RWPE2 (cell line): ENCODE results near the gene CARD10.
A peak's percentile ranks its signal among the peaks of the same experiment; 100 is the strongest.
"Not testable (repeated sequence)": the region's sequence is repeated elsewhere in the genome, so short reads cannot be mapped to it uniquely, and the experiment has no call there.

Experiments
- ATAC-seq: fragments of 200-7000 bp; cut with Tn5 transposase; 3 replicates; pipeline ENCODE4 v1.9.1; 2021; ENCODE audit warnings: low read depth
- DNase-seq: peaks from one replicate; pipeline ENCODE4 v3.0.0-alpha.2; 2020; ENCODE audit warnings: low spot score
- H3K27ac ChIP-seq: fragments of 450-650 bp; 2 replicates; pipeline ENCODE4 v1.5.1; 2017; ENCODE audit warnings: mild to moderate bottlenecking; ENCODE audit not compliant: poor library complexity, severe bottlenecking
- H3K27me3 ChIP-seq: fragments of 250-450 bp; sonication (Bioruptor Pico); 2 replicates; pipeline ENCODE4 v1.5.1; 2021; ENCODE audit warnings: mild to moderate bottlenecking, moderate library complexity; ENCODE audit not compliant: insufficient read depth, poor library complexity, severe bottlenecking
- H3K36me3 ChIP-seq: fragments of 250-450 bp; sonication (Bioruptor Pico); 2 replicates; pipeline ENCODE4 v1.5.1; 2020; ENCODE audit warnings: low read depth, mild to moderate bottlenecking, moderate library complexity
- H3K4me1 ChIP-seq: fragments of 250-450 bp; sonication (Bioruptor Pico); 2 replicates; pipeline ENCODE4 v1.5.1; 2021; ENCODE audit warnings: mild to moderate bottlenecking, moderate library complexity; ENCODE audit not compliant: insufficient read depth, poor library complexity, severe bottlenecking
- H3K4me3 ChIP-seq: fragments of 250-450 bp; sonication (Bioruptor Pico); 2 replicates; pipeline ENCODE4 v1.5.1; 2021; ENCODE audit warnings: mild to moderate bottlenecking, moderate library complexity; ENCODE audit not compliant: severe bottlenecking
- H3K9me3 ChIP-seq: fragments of 250-450 bp; sonication (Bioruptor Pico); 2 replicates; pipeline ENCODE4 v1.5.1; 2021; ENCODE audit warnings: mild to moderate bottlenecking, moderate library complexity; ENCODE audit not compliant: severe bottlenecking
- TF ChIP-seq, protein P1 (sequence below): fragments of 450-650 bp; IDR thresholded peaks from one replicate; pipeline ENCODE4 v1.5.1; 2017; ENCODE audit warnings: mild to moderate bottlenecking, moderate library complexity; ENCODE audit not compliant: poor library complexity, severe bottlenecking

CARD10 gene

GRCh38 chr22:37469416-37470086 lies 49.7 kb downstream of the CARD10 start:
- H3K27me3 ChIP-seq: no peaks in the 10 kb centered on the region

DNA sequence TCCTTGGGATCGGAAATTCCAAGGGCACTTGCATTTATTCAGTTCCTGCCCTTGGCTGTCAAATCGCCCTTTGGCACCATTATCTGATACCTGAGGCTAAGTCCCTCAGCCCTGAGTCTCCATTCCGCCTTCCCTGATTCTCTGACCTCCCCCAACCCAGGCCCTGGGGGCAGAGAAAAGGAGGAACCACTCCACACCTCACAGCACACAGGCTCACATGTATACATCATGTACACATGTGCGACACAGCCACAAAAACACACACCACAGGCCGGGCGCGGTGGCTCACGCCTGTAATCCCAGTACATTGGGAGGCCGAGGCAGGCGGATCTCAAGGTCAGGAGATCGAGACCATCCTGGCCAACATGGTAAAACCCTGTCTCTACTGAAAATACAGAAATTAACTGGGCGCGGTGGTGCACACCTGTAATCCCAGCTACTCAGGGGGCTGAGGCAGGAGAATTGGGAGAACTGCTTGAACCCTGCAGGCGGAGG lies 51.0 kb downstream of the CARD10 start:
- H3K9me3 ChIP-seq, DNase-seq, H3K27ac ChIP-seq, H3K4me1 ChIP-seq, H3K27me3 ChIP-seq, ATAC-seq, H3K4me3 ChIP-seq, H3K36me3 ChIP-seq: not testable (repeated sequence)

More at GRCh38 chr22:37469416-37470086, 49.7 kb downstream of the CARD10 start:
- DNase-seq: no peak
- no peak for ATAC-seq
- Histone ChIP-seq H3K4me1 (no peaks in the 10 kb centered on the region), H3K9me3 (no peaks in the 10 kb centered on the region), H3K36me3 (no peaks in the 10 kb centered on the region), H3K4me3 (no peak overlapping the region), H3K27ac (no peak overlapping the region)
- TF ChIP-seq, protein P1, sequence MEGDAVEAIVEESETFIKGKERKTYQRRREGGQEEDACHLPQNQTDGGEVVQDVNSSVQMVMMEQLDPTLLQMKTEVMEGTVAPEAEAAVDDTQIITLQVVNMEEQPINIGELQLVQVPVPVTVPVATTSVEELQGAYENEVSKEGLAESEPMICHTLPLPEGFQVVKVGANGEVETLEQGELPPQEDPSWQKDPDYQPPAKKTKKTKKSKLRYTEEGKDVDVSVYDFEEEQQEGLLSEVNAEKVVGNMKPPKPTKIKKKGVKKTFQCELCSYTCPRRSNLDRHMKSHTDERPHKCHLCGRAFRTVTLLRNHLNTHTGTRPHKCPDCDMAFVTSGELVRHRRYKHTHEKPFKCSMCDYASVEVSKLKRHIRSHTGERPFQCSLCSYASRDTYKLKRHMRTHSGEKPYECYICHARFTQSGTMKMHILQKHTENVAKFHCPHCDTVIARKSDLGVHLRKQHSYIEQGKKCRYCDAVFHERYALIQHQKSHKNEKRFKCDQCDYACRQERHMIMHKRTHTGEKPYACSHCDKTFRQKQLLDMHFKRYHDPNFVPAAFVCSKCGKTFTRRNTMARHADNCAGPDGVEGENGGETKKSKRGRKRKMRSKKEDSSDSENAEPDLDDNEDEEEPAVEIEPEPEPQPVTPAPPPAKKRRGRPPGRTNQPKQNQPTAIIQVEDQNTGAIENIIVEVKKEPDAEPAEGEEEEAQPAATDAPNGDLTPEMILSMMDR: no peak

DNA sequence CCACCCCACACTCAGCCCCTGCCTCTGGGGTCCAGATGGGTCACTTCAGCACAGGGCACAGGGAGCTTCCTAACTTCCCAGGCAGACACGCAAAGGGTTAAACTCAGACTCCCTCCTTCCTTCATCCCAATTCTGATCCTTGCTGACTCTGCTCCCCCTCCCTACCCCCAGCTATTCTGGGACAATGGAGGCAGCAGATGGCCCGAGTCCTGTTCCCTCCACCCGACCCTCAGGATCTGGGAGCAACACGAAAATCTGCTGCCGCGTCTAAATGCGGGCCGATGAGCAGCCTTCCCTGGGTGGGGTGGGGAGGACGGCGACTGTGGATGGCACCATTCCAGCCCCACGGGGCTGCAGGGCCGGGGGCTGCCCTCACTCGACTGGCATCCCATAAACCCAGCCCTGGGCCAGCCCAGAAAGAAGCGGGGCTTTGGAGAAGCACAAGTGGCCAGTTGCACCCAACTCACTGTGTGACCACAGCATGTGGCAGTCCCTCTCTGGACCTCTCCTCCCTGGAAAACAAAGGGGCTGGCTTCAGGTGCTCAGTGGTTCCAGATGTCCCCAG lies 51.7 kb downstream of the CARD10 start:
- no peaks in the 10 kb centered on the region for H3K4me1 ChIP-seq
- no peaks in the 10 kb centered on the region for H3K9me3 ChIP-seq
- H3K27me3 ChIP-seq: no peaks in the 10 kb centered on the region
- TF ChIP-seq, protein P1: no peak
- no peak overlapping the region for H3K4me3 ChIP-seq
- no peaks in the 10 kb centered on the region for H3K36me3 ChIP-seq
- DNase-seq: peak; percentile 45
- no peak for ATAC-seq
- H3K27ac ChIP-seq: no peak overlapping the region

GRCh38 chr22:37464181-37464580 lies 55.0 kb downstream of the CARD10 start:
- Histone ChIP-seq H3K9me3 (no peaks in the 10 kb centered on the region), H3K36me3 (no peaks in the 10 kb centered on the region), H3K27ac (no peak overlapping the region), H3K4me1 (no peaks in the 10 kb centered on the region), H3K27me3 (no peaks in the 10 kb centered on the region), H3K4me3 (no peak overlapping the region)
- ATAC-seq (no peak), DNase-seq (no peak)
- TF ChIP-seq, protein P1: no peak

DNA sequence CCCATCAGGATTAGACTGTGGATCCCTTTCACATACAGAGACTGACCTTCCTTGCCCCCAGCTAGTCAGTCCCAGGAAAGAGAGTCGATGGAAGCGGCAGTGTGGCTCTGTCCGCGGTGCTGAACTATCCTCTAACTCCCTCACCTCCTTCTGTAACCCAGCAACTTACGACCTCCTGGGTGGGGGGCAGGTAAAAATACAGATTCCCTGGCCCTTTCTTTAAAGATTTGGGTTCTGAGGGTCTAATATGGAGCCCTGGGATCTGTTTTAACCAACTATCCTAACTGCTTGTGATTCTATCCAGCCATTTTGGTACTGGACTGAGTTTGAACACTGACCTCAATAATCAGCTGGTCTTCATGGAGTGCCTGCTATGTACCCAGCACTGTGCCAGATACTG lies 56.2 kb downstream of the CARD10 start:
- Histone ChIP-seq H3K4me1 (no peaks in the 10 kb centered on the region), H3K4me3 (no peak overlapping the region), H3K27me3 (no peaks in the 10 kb centered on the region), H3K9me3 (no peaks in the 10 kb centered on the region), H3K27ac (no peak overlapping the region), H3K36me3 (no peaks in the 10 kb centered on the region)
- TF ChIP-seq, protein P1: no peak
- ATAC-seq (0 out of 3 replicates have a peak, but pooled peaks have one; percentile 36), DNase-seq (no peak)
